Fibroblast of mammary gland (primary cell): ENCODE measurements around the gene MOBP.
"Not testable (repeated sequence)": the region's sequence is repeated elsewhere in the genome, so short reads cannot be mapped to it uniquely, and the experiment has no call there.

Experiments used
- DNase-seq: peaks from one replicate; pipeline ENCODE4 v3.0.0-alpha.2; 2010; ENCODE audit warnings: low read depth
- H3K4me3 ChIP-seq: 2 replicates; pipeline ENCODE4 v1.5.1; 2011; ENCODE audit warnings: low read depth, mild to moderate bottlenecking, low read length, moderate library complexity; ENCODE audit not compliant: control insufficient read depth
- CTCF ChIP-seq: conservative IDR thresholded peaks from 2 replicates; pipeline ENCODE4 v1.5.1; 2011; ENCODE audit warnings: low read depth, low read length, inconsistent platforms; ENCODE audit not compliant: control insufficient read depth, insufficient read depth

The MOBP gene

GRCh38 chr3:39457361-39457760, 10.1 kb upstream of the MOBP start:
- TF ChIP-seq CTCF: no peak
- DNase-seq: no peak
- H3K4me3 ChIP-seq: no peak overlapping the region

- H3K4me3 ChIP-seq, DNase-seq: not testable (repeated sequence)
These were observed 8.9 kb upstream of the MOBP start for GRCh38 chr3:39458579-39458978.

- TF ChIP-seq CTCF: no peak
- DNase-seq: no peak
- no peak overlapping the region for H3K4me3 ChIP-seq
These were observed 6.8 kb upstream of the MOBP start for GRCh38 chr3:39460677-39461076.

GRCh38 chr3:39463269-39463668, 4.2 kb upstream of the MOBP start:
- no peak for DNase-seq
- TF ChIP-seq CTCF: peak; percentile 10
- no peak overlapping the region for H3K4me3 ChIP-seq

- DNase-seq: no peak
- no peak for TF ChIP-seq CTCF
- no peak overlapping the region for H3K4me3 ChIP-seq
These were observed 492 bp upstream of the MOBP start for GRCh38 chr3:39466988-39467387.

- H3K4me3 ChIP-seq: no peak overlapping the region
- TF ChIP-seq CTCF: no peak
- no peak for DNase-seq
These were observed 592 bp downstream of the MOBP start for GRCh38 chr3:39468108-39468436.

GRCh38 chr3:39469258-39469657, 1.8 kb downstream of the MOBP start:
- no peak for TF ChIP-seq CTCF
- no peak for DNase-seq
- H3K4me3 ChIP-seq: no peak overlapping the region
